HG02885 (cell line): ENCODE results near the gene CCT7.
A peak's percentile ranks its signal among the peaks of the same experiment; 100 is the strongest.
"Not testable (repeated sequence)": the region's sequence is repeated elsewhere in the genome, so short reads cannot be mapped to it uniquely, and the experiment has no call there.

ENCODE experiments used
- ATAC-seq: cut with Tn5 transposase; IDR thresholded peaks from one replicate; pipeline ENCODE4 v1.9.1; 2021; ENCODE audit warnings: mild to moderate bottlenecking; ENCODE audit not compliant: unreplicated experiment, poor library complexity

The CCT7 gene

GRCh38 chr2:73233932-73234832, at the start of gene CCT7:
Gene CCT7, plus strand, starts transcription at chr2:73234308. Its CDS starts 71 bp downstream, at chr2:73234379.
- peak; percentile 63 for ATAC-seq

- no peak for ATAC-seq
These were observed 48.1 kb upstream of the CCT7 start for GRCh38 chr2:73185965-73186364.

- ATAC-seq = no peak
These were observed 46.6 kb upstream of the CCT7 start for GRCh38 chr2:73187549-73187948.

- no peak for ATAC-seq
These were observed 36.5 kb upstream of the CCT7 start for GRCh38 chr2:73197579-73197978.

GRCh38 chr2:73200281-73200680, 33.8 kb upstream of the CCT7 start:
- not testable (repeated sequence) for ATAC-seq

GRCh38 chr2:73202156-73203054, 31.7 kb upstream of the CCT7 start, which contains the start of gene NOTO:
Gene NOTO, plus strand, starts transcription at chr2:73202574. Its CDS starts 93 bp downstream, at chr2:73202667.
- no peak for ATAC-seq

- ATAC-seq = no peak
These were observed 30.9 kb upstream of the CCT7 start for GRCh38 chr2:73203055-73203681.

GRCh38 chr2:73205611-73206010, 28.5 kb upstream of the CCT7 start:
- no peak for ATAC-seq

- no peak for ATAC-seq
These were observed 25.9 kb upstream of the CCT7 start for GRCh38 chr2:73208258-73208657.

GRCh38 chr2:73210019-73210418, 24.1 kb upstream of the CCT7 start:
- no peak for ATAC-seq

GRCh38 chr2:73210696-73211095, 23.4 kb upstream of the CCT7 start:
- no peak for ATAC-seq

GRCh38 chr2:73212098-73212447, 22.0 kb upstream of the CCT7 start:
- ATAC-seq = no peak

- peak; percentile 76 for ATAC-seq
These were observed 21.5 kb upstream of the CCT7 start for GRCh38 chr2:73212448-73213176.

GRCh38 chr2:73214120-73215035, 19.7 kb upstream of the CCT7 start, which contains the start of gene SMYD5:
Gene SMYD5, plus strand, starts transcription at chr2:73214245. Its CDS starts 22 bp downstream, at chr2:73214267.
- ATAC-seq = peak; percentile 94

GRCh38 chr2:73215254-73215653, 18.9 kb upstream of the CCT7 start:
- ATAC-seq = no peak

- no peak for ATAC-seq
These were observed 16.9 kb upstream of the CCT7 start for GRCh38 chr2:73217160-73217559.

GRCh38 chr2:73217826-73218225, 16.3 kb upstream of the CCT7 start:
- no peak for ATAC-seq

GRCh38 chr2:73218298-73218697, 15.8 kb upstream of the CCT7 start:
- no peak for ATAC-seq

- ATAC-seq = no peak
These were observed 10.3 kb upstream of the CCT7 start for GRCh38 chr2:73223821-73224220.
